Measurements from ENCODE around the gene DGKG.

The DGKG gene

DNA sequence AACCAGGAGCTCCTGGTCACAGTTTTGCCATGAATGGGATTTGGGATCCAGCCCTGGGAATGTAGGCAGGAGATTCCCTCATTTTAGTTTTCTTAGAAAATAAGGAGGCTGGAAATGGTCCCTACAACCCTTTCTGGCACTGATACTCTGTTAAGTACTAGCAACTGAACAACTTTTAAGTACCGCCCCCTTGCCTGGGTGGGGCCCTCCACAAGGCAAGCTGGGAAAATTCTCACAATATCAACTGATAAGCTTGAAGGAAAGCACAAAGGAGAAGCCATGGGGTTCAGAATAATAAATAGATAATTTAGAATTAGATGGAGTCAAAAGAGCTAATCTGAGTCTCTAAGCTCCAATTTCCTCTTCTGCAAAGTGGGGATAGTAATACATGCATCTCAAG lies 4.2 kb upstream of the DGKG start:
- DNase-seq = no peak

DNA sequence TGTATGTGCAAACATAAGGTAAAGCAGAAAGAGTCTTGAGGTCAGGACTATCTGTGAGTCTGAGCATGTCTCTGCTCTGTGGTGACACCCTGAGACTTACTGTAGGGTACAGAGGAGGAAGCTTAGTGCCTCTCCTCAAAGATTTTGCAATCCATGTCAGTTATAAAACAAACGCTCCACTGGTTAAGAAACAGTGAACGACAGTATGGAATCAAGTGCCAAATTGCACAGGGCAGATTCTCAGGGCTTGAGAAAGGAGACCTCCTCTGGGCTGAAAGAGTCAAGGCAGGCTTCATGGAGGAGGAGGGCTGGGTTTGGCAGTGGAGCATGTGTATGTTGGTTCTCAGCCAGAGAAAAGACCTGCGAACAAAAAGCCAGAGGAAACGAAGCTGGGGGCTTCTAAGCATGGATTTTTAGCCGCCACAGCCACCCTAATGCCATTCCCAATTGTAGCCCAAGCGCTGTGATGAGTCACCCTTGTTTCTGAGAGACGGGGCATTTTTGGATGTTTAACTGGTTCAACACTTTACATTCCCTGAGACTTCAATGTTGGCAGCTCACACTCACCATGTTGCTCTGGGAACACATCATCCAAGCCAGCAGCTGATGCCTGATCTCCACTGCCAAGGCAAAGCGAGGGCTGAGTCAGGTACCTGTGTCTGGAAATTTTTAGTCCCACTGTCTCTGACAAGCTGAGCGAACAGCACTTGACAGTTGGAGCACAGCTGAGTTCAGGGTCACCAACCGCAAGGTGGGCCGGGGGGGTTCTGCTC lies 3.4 kb upstream of the DGKG start:
- DNase-seq = no peak

DNA sequence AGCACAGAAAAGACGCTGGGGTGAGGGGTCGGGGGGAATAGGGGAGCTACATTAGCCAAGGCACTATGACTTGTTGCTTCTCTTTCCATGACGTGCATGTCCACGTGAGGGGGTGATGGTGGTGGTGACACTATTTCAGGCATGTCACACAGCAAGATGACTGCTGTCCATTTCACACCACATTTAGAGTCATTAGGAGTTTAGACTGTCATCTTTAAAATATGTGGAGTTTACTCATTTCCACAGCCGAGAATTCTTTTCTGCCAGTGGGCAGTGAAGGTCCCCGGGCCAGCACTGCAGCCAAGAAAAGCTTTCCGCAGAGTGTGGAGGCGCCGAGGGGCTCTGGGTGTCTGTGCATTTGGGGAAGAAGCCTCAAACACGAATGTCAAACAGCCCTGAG lies 954 bp upstream of the DGKG start:
- DNase-seq = no peak

DNA sequence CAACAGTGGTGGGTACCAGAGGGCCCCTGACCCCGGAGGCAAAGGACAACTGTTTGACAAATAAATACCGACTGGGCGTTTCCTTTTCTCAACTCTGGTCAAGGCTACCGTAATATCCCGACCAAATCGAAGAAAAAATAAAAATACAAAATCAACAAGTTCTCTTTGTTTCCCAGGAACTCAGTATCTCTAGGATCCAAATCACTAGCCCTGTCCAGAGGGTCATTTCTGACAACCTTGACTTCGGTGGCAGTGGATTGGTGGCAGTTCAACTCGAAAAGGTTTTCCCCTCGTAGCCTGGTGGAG lies 456 bp upstream of the DGKG start:
- DNase-seq = no peak

DNA sequence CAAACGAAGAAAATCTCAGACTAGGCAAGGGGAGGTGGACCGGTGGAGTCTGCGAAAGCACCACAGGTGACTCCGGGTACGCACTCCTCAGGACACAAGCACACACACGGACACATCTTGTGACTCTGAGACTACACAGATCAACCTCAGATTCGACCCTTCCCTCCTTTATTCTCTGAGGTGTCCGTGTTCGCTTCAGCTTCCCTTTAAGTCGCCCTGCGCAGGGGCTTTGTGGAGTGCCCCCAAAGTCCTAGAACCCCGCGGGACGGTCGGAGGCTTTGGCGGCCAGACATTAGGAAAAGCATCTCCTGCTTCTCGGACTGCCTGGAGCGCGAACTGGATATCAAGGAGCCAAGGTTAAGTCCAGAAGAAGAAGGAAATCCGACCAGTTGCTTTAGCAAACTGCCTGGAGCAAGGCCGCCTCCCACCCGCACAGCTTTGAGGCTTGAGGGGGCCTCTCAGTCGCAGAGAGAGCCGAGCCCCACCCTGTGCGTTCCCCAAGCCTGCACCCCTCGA lies 730 bp downstream of the DGKG start:
- DNase-seq = no peak

DNA sequence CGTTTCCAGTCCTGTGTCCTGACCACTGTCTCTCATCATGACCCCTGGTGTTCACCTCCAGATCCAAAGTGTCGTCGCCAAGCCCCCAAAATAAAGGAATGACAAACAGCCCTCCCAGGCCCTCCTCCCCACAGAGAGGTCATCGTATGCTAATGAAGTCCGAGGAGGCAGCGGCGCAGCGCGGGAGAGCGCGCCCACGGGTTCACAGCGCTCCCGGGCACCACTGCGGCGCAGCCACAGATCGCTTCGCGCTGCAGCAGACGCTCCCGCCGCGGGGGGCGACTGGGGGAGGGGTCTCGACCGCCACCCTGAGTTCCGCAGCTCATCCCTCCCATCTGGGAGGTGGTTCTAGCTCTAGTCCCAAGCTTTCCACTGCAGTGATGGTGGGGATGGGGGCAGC lies 1.3 kb downstream of the DGKG start:
- no peak for DNase-seq

DNA sequence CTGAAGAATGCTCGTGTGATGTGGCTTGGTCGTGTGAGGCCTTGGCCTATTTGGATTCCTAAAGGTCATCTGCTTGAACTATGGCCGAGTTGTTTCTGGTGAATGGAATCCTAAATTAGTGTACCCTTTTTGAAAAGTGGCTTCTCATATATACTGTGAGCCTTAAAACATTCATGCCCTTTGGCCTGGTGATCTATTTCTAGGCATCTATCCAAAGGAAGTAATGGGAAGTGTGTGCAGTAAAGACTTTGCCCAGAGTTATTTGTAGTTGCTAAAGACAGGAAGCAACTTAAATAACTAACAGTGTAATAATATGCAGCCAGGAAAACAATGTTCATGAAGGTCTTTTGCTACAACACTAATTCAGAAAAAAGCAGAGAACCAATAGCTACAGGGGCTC lies 3.0 kb downstream of the DGKG start:
- DNase-seq = no peak

DNA sequence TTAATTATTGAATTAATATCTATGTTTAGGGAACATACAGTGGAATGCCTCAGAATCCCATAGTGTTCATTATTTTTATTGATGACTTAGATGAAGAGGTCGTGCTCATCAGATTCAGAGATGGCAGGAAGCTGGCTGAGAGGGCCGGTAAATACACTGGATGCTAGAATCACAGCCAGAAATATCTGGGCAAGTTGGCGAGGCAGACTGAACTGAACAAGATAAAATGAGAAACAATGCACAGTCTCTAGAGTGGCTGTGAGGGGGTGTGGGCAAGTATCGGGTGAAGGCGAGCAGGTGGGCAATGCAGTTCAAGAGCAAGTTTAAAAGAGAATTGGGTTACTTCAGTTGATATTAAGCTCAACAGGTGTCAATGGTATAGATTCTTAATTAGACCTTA lies 5.9 kb downstream of the DGKG start:
- DNase-seq = no peak

DNA sequence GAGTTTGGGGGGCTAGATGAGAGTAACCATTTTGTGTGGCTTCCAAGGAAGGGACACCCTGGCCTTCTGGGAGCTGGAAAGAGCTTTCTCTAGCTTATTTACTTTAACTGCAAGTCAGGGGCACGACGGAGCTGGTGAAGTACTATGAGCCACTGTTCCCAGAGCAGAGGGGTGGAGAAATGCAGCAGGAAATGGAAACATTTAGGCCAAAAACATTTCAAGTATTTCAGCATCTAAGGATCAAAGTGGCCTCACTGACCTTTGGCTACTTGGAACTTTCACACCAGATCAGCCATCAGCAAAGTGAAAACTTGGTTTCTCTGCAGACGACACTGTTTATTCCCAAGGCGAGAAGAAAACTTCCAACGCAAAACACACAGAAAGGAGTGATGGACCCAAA lies 7.9 kb downstream of the DGKG start:
- no peak for DNase-seq

DNA sequence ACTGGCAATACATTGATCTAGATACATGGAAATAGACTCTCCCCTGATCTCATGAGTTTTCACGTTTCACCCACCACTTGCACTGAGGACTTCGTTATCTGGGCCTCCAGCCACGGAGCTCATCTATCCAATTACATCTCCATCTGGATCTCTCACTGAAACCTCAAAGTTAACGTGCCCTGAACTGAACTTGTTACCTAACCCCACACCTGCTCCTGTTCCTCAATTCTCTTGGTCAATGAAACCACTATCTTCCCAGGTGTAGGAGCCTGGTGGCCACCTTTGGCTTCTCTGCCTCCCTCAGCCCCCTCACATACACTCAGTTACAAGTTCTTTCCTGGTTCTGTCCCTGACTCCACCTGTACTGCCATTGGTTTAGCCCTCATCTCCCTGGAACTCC lies 9.7 kb downstream of the DGKG start:
- no peak for DNase-seq

DNA sequence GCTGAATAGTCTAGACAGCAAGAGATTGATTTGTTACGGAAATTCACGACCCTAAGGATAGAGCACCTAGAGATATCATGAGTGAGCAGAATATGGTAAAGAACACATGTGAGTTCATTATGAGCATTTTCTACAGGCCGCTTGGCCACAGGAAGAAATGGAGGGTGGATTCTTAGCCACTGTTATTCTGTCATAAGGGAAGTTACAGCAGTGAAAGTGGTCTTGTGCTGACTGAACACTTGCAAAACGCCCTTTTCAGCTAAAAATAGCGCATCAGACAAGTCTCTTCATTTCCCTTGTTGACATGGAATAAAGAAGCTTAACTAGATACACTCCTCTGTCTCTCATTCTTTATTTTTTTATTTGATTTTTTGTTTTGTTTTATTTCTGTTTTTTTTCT lies 19.8 kb downstream of the DGKG start:
- no peak for DNase-seq

DNA sequence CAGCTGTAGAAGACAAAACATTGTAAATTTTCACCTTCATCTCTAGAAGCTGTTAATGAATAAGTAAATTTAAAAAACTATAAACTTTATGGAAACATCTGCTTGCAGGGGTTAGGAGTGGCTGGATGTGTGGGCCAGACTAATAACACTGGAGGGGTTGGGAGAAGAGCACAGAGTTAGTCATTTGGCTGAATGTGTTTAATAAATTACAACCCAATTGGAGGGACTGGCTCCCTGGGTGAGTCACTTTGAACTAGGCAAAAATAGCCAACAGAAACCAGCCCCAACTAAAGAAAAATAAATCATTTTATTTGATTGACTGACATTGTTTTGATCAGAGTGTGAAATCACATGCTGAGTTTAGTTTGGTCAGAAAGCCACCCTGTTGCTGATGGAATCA lies 21.8 kb downstream of the DGKG start:
- no peak for DNase-seq

DNA sequence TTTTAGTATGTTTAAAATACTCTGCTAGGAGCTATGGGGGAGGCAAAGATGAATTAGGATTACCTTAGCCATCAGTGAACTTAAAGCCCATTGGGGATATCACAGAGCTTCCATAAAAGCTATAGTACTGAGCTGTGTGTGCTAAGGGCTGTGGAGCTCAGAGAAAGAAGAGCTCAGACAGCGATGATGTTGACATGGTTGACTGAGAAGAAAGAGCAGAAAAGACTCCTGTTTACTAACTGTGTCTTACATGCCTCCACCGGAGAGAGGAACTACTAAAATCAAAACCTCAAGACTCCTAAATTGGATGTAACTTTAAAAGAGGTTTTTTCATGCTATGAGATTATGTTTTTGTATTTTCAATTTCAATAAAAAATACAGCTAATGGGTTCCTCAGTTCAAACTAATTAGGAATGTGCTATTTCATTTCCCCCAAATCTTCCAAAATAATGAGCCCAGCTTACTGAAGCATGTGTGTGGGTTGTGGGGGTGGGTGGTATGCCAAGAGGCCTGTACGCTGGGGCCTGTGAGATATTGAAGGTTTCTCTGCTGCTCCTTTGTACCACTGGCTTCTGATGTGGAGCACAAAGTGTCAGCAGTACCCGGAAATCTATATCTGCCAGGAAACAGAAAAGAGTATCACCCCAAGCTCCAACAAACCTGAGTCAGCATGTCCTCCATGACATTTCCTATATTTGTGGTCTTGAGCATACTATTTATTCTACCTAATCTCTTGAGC lies 22.7 kb downstream of the DGKG start:
- no peak for DNase-seq

DNA sequence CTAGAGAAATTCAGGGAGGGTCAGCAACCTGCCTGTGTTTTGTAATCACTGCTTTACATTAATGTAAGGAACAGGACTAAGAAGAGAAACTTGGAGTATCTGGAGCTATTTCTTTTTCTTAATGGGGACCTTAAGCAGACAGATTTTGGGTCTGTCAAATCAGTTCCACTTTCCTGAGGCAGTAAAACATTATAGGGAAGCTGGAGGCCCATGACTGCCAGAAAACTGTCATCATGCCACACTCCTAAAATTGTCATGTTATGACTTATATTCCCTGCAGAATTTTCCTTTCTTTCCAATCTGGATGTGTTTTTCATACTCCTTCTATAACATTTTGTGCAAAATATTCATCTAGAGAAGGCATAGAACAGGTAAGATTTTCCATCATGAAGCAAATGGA lies 28.8 kb downstream of the DGKG start:
- no peak for DNase-seq

DNA sequence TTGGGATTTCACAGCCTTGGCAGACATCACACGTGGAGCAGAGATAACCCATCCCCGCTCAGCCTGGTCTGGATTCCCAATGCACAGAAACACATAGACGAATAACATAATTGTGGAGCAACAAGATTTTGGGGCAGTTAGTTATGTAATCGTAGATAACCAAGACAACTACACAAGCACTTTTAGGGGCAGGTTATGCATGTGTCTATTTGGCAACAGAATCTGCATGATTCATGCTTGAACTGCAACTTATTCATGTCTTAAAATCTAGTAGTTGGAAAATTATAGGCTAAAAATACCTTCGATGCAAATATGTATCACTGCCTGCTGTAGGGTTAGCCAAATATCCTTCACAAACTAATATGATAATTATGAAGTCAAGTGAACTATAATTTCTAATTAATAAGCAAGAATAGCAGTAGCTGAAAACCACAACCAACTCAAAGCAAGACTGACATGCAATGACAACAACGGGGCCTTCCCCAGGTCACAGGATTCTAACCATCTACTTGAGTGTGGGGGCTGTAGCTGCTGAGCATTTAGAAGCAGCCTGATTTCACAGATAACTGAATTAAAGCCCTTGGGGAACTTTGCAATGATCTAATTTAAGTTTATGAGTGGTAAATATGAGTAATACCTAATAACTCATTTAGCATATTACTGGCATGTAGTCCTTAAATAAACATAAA lies 31.1 kb downstream of the DGKG start:
- no peak for DNase-seq

DNA sequence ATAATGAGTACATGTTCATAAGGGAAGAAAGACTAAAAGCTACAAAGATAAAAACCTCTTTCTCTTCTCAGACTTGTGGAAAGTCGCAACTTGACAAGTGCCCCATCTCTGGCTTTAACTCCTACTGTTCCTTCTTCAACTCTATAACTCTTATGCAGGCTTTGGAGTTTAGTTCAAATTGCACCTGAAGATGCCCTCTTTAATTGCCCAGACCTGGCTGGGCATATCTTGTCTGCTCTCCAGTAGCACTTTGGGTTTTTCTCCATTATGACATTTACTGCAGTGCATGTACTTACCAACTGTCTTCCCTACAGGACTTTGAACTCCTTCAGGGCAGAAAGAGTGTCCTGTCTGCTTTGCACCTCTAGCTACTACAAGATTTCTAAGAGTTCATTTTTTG lies 32.4 kb downstream of the DGKG start:
- no peak for DNase-seq

DNA sequence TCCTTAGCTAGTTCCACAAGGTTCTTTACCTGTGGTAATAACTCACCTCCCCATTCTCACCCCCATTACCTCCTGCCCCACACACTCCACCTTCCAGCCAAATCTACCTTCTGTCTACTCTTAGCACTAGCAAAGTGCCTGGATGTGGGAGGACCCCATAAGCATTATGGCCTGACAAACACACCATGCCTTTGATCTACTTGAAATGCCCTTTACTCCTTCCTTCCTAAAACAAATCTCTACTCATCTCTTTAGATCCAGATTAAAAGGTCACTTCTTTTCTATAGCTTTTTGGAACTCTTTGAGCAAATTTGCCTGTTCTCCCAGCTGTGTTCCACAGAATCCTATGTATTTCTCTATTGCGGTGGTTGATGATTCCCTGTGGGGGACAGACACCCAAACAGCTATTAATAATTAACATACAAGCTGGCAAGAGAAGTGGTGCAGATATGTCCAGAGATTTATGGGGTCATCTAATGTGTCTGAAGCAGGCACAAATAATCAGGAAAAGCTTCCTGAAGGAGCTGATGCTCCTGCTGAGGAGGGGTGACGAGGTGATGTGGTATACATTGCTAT lies 34.0 kb downstream of the DGKG start:
- no peak for DNase-seq

DNA sequence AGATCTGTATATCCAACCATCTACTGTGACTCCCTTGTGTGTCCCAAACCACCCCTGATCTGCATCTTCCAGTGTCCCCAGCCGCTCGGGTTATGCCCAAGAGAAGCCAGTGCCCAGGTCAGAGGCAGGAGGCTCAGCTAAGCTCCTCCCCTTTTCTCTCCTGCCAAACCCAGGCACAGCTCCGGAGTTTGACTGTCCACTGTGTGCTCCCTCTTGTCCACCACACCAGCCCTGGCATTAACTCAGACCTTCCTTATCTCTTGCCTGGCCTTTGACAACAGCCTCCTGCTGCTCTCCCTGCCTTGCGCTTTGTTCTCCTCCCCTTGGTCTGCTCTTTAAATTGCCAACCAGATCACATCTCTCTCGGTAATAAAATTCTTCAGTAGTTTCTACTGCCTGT lies 39.3 kb downstream of the DGKG start:
- no peak for DNase-seq

DNA sequence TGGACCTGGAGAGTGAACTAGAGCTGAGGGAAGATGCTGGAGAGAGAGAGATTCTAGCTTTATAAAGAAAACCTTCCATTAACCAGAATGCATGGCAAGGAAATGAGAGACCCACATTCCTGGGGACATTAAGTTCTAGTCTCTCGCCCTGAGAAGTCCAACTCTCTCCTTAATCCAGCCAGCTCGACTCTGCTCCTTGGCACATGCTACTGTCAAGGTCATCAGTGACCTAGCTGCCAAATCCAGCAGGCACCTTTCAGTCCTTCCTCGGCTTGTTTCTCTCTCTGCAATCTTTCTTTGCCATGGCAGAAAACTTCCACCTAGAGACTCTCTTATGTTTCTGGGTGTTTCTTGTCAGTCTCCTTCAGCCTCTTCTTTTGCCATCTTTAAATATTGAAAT lies 40.3 kb downstream of the DGKG start:
- no peak for DNase-seq

DNA sequence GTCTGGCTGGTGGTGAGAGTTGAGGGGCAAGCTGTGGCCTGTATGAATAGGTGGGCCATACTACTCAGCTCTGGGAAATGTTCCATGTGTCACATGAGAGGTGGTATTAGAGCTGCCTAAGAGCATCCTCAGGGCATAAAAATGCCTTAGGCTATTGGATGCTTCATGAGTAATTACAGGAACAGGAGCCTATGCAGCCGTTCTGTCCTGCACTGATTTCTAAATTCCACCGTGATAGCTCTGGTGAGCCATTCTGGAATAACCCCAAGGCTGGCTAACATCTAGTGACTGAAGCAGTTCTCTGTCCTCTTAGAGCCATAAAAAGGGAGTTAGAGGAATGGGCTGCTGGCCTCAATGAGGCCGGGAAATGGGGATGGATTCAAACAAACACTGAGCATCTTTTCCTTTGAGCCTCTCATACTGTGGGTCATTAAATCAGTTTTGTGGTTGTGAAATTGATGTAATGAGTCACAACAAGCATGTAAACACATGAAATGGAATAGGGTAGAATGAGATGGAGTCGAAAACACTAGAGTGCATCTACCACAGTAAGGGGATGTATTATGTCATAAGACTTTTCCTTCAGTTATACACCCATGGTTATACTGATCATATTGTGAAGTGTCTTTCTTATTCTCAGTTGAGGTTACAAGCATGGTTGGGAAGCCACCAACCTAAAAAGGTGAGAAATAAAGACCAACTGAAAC lies 41.0 kb downstream of the DGKG start:
- no peak for DNase-seq

DNA sequence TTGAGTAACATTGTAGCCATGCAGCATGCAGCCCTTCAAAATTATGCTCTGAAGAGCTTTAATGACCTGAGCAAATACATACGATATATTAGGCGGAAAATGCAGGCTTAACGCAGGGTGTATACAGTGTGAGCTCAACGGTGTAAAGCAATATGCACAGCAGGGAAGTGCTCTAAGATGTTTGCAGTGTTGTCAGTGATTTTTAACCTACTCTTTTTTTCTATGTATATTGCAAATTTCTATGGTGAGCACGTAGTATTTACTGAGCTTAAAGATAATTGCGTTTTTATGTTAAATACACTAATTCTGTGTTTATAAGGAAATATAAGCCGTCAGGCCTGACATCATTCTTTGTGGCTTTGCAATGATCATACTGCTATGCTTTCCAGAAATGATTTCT lies 42.1 kb downstream of the DGKG start:
- no peak for DNase-seq

DNA sequence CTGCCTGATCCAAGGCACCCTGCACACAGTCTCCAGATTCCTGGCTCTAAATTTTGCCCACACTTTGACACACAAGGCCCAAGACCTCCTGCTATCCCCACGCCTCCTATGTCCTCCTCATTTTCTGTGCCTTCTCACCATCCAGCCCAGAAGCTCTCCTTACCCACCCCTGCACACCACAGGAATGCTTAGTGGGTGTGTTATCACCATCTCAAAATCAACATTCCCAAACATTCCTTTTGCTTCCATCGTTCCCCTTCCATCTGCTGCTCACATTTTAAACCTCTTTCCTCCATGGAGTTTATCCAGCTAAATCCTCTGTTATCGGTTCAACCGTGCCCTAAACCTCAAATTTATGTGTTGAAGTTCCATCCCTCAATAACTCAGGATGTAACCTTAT lies 43.9 kb downstream of the DGKG start:
- no peak for DNase-seq

DNA sequence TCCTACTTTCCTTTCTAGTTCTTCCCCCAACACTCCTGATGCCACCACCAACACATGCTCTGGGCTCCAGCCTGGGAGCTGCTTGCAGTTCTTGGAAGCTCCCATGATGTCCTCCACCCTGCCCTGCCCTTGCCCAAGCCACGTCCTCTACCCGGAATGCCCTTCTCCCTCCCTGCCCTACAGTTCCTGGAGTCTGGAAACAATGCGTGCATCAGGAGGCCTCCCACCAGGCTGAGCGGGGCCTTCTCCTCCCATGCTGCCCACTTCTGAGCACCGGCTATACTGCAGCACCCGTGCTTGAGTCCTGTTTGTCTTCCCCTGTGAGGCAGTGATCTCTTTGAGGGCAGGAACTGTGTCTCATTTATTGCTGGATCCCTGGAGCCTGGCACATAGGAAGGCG lies 44.6 kb downstream of the DGKG start:
- DNase-seq = no peak
